SK-N-SH (cell line): ENCODE data around the gene CCDC30.

Experiments
- CHD2 ChIP-seq: fragments of 150-350 bp; IDR thresholded peaks from 2 replicates; pipeline ENCODE4 v1.6.1; 2018; ENCODE audit warnings: low read length; ENCODE audit not compliant: partially characterized antibody
- CTCF ChIP-seq: fragments of 200-600 bp; sonication (generic); IDR thresholded peaks from 2 replicates; pipeline ENCODE4 v1.6.1; 2017; ENCODE audit warnings: antibody characterized with exemption, mild to moderate bottlenecking, moderate library complexity
- EZH2phosphoT487 ChIP-seq: fragments of 200-600 bp; sonication (generic); IDR thresholded peaks from 2 replicates; pipeline ENCODE4 v1.6.1; 2017; ENCODE audit warnings: low read depth, mixed run types, mild to moderate bottlenecking, antibody characterized with exemption, moderate library complexity, borderline replicate concordance
- IRF3 ChIP-seq: fragments of 150-350 bp; IDR thresholded peaks from 2 replicates; pipeline ENCODE4 v1.6.1; 2016; ENCODE audit warnings: mild to moderate bottlenecking, low read depth, low read length
- JUND ChIP-seq: IDR thresholded peaks from 2 replicates; pipeline ENCODE4 v1.4.0; 2012
- MAX ChIP-seq: IDR thresholded peaks from 2 replicates; pipeline ENCODE4 v1.4.0; 2012; ENCODE audit warnings: low read depth
- POLR2AphosphoS5 ChIP-seq: IDR thresholded peaks from 2 replicates; pipeline ENCODE4 v1.6.1; 2012; ENCODE audit warnings: low read depth, low read length
- RAD21 ChIP-seq: IDR thresholded peaks from 2 replicates; pipeline ENCODE4 v1.6.1; 2012; ENCODE audit warnings: mild to moderate bottlenecking, low read length
- RFX5 ChIP-seq: IDR thresholded peaks from 2 replicates; pipeline ENCODE4 v1.6.1; 2012; ENCODE audit warnings: mild to moderate bottlenecking, improper control_type of control experiment, low read length
- TCF12 ChIP-seq: IDR thresholded peaks from 2 replicates; pipeline ENCODE4 v1.4.0; 2012
- USF2 ChIP-seq: fragments of 150-350 bp; IDR thresholded peaks from 2 replicates; pipeline ENCODE4 v1.6.1; 2017; ENCODE audit warnings: antibody characterized with exemption, low read length, low read depth, borderline replicate concordance
- ZBTB33 ChIP-seq: IDR thresholded peaks from 2 replicates; pipeline ENCODE4 v1.4.0; 2012; ENCODE audit warnings: low read depth, borderline replicate concordance

- TF ChIP-seq EZH2phosphoT487, result no peak
- no peak for TF ChIP-seq CHD2
- no peak for TF ChIP-seq ZBTB33
- TF ChIP-seq CTCF, result no peak
- TF ChIP-seq MAX, result no peak
- no peak for TF ChIP-seq POLR2AphosphoS5
- TF ChIP-seq RFX5, result no peak
- TF ChIP-seq JUND, result no peak
- TF ChIP-seq RAD21, result no peak
- no peak for TF ChIP-seq TCF12
- TF ChIP-seq USF2, result no peak
- no peak for TF ChIP-seq IRF3
Observed at GRCh38 chr1:42427240-42427639, 35.8 kb upstream of the CCDC30 start.
